Fibroblast of pulmonary artery (primary cell): ENCODE measurements around the gene OXSM.
A peak's percentile ranks its signal among the peaks of the same experiment; 100 is the strongest.

Source experiments
- DNase-seq: peaks from one replicate; pipeline ENCODE4 v3.0.0-alpha.2; 2010; ENCODE audit warnings: low read depth
- H3K4me3 ChIP-seq: replicated peaks from 2 replicates; pipeline ENCODE4 v1.5.1; 2011; ENCODE audit warnings: low read depth, mild to moderate bottlenecking, control low read depth, low read length, moderate library complexity
- CTCF ChIP-seq: IDR thresholded peaks from 2 replicates; pipeline ENCODE4 v1.5.1; 2011; ENCODE audit warnings: mild to moderate bottlenecking, control low read depth, low read length, inconsistent platforms; ENCODE audit errors: missing control alignments

The OXSM gene

GRCh38 chr3:25751725-25752124, 38.2 kb upstream of the OXSM start:
- TF ChIP-seq CTCF: no peak
- DNase-seq: no peak
- H3K4me3 ChIP-seq: no peak overlapping the region

GRCh38 chr3:25768851-25769250, 21.0 kb upstream of the OXSM start:
- no peak for TF ChIP-seq CTCF
- no peak for DNase-seq
- no peak overlapping the region for H3K4me3 ChIP-seq

- no peak for DNase-seq
- TF ChIP-seq CTCF: no peak
- no peak overlapping the region for H3K4me3 ChIP-seq
Observed at GRCh38 chr3:25775936-25776335, 14.0 kb upstream of the OXSM start.

GRCh38 chr3:25780618-25781017, 9.3 kb upstream of the OXSM start:
- no peak for DNase-seq
- no peak for TF ChIP-seq CTCF
- H3K4me3 ChIP-seq: no peak overlapping the region

GRCh38 chr3:25781145-25781757, 8.6 kb upstream of the OXSM start:
- no peak for DNase-seq
- no peak overlapping the region for H3K4me3 ChIP-seq
- no peak for TF ChIP-seq CTCF

- H3K4me3 ChIP-seq: peak overlapping the region; percentile 83
- DNase-seq: no peak
- TF ChIP-seq CTCF: no peak
Observed at GRCh38 chr3:25781758-25782594, 7.9 kb upstream of the OXSM start.

DNA sequence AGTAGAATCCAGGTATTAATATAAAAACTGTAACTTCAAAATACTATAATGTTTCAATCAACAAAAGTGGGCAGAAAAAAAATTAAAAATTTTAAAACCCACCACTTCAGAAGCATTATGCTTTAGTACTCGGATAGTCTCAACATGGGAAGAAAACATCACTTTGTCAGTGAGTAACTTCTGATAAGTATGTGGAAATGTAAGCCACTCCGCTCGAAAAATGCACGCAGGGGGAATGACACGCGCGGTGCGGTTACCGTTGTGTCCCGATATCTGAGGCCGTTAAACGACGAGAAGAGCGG, 7.3 kb upstream of the OXSM start:
- no peak for TF ChIP-seq CTCF
- DNase-seq: no peak
- peak overlapping the region; percentile 83 for H3K4me3 ChIP-seq
